NCI-H1417 treated with DMSO at 0.1 percent for 48 hours (cell line): Measurements from ENCODE around the gene TEX48.

Source experiments
- DNase-seq: peaks from one replicate; lab custom pipeline; 2025; lab: John Stamatoyannopoulos, UW

Gene TEX48

GRCh38 chr9:114666851-114667250 lies 15.1 kb downstream of the TEX48 start:
- DNase-seq, result no peak

GRCh38 chr9:114666401-114666800 lies 15.6 kb downstream of the TEX48 start:
- no peak for DNase-seq

DNA sequence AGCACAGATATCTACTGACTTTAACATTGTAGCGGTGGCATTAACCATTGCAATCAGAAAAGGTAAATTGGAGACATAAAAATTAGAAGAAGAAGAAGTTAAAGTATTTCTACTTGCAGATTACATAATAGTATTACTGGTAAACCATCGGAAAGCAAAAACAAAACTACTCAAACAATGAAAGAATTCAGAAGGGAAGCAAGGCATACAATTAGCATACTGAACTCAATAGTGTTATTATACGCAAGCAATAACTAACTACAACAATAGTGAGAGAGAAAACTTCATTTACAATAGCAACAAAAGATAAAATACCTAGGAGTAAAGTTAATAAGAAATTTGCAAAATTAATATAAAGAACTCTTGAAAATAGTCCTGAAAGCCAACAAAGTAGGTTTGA lies 17.8 kb downstream of the TEX48 start:
- DNase-seq, result no peak

DNA sequence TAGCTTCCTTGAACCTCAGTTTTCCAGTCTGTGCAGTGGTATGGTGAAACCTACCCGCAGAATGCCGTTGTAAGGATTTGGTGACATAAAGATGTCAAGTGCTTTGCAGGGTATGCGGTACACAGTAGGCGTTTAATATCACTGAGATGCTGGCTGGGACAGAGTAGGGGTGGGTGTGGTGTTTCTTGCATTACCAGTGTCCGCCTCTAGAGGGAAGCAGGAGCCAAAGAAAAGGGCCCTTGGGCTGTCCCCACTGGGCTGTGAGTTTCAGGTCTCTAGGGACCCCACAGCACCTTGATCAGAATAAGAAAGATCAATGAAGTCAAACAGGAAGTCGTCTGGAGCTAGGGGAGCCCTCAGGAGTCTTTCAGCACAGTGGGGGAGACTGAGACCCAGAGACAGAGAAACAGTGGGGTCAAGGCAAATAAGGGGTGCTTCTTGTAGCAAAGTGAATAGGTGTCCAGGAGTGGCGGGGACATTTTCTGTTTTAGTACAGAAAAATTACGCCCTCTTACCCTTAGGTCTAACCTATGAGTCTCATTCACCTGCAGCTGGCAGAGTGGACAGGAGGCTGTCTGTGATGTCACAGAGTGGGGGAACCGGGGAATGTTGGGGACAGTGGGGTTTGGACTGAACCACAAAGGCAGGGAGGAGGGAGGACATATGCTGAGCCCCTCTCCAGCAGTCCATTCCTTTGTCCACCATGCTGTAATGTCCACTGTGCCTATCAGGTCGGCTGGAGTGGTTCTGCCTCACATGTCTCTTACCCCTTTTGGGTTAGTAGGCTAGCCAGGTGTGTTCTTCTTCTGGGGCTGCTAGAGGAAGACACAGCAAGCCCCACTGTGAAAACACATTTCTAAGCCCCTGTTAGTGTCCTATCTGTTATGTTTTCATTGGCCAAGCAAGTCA lies 19.7 kb downstream of the TEX48 start:
- no peak for DNase-seq

DNA sequence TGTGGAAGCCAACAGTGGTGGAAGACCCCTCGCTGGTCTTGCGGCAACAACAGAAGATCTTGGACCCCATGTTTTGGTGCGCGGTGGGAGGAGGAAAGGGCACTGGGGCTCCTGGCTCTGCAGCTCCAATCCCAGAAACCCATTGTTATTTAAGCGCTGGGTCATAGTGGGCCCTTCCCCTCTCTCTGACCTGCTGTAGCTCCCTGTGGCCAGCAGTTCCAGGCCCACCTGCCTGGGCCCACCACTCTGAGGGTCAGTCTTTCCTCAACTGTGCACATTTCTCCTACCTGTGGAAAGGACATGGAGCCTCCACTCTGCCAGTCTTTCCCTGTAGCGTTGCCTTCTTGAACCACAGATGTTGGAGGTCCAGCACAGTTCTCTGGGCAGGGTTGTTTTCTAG lies 24.3 kb downstream of the TEX48 start, which contains the start of gene TEX53:
TSS of gene TEX53 (minus strand) at position 101 of the 400 bp plus-strand sequence. CDS start at position 70, 31 bp downstream.
- no peak for DNase-seq

DNA sequence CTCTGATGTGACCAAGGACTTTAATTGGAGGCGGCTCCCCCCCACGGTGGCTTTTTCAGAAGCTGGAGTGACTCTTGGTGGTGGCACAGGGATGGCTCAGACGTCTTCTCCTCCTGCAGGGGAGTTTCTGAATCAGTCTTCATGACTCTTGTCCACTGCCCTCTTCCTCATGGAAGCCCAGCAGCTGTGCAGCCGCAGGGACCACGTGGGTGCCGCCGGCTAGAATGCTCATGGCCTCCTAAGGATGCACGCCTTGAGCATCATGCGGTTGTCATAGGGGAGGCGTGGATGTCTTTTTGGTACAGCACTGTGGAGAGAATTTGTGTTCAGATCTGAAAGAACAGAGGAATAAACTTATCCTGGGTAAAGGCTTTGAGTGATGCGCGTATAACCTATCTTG lies 25.7 kb downstream of the TEX48 start:
- no peak for DNase-seq

DNA sequence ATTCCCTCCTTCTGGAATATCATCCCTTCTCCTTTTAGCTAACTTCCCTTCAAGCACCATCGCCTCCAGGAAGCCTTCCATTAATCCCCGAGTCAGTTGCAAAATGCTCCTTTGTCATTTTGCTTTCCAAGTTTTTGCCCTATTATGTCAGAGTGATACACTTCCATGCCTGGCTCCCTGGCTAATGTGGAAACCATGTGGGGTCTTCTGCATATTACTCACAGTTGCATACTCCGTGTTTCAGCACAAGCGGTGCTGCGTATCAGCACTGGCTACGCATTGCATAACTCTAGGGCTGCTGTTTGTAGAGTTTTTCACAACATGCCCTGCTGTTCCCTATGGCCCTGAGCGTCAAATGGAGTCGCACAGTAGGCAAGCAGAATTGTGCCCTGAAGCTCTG lies 26.3 kb downstream of the TEX48 start:
- DNase-seq, result no peak

DNA sequence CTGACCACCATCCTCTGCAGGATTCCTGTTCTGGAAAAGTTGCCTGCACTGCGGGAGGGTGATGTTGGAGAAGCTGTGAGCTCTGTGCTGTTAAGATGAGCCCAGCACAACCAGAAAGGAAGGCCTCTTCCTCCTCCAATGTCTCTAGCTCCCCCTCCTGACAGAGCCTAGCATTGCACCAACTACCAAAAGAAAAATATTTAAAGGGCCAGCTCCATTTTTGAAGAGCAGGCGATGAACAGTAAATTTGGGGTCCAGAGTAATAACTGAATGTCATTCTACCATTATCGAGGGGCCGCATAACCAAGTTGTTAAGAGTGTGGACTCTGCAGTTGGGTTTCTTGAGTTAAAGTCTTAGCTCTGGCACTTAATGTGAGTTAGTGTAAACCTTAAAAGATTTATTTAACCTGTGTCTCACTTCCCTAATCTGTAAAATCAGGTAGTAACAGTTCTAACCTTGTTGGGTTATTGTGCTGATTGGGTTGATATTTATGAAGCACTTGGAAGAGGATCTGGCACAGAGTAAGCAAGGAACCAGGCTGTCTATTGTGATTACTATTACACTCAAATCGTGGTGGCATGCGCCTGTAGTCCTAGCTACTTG lies 28.3 kb downstream of the TEX48 start:
- peak; percentile 32 for DNase-seq

GRCh38 chr9:114652776-114653555 lies 29.0 kb downstream of the TEX48 start:
- no peak for DNase-seq

DNA sequence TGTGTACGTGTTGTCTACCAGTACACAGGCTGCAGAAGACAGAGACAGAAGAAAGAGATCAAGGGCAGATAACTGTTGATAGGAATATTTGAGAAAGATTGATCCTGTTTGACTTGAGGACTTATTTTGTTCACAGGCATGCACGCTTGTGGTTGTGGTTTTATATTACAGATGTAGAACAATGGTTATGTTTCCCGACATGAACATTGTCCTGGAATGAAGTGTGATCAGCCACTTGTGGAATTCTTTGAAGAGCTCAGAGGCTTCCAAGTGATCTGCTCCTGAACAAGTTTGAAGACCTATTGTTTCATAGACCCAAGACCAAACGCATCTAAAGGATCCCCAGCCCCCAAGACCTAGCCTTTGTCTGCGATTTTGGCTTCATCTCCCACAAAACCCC lies 38.1 kb downstream of the TEX48 start:
- DNase-seq, result no peak

- no peak for DNase-seq
Observed at GRCh38 chr9:114643001-114643400, 39.0 kb downstream of the TEX48 start.

- no peak for DNase-seq
Observed at GRCh38 chr9:114641967-114642366, 40.0 kb downstream of the TEX48 start.

GRCh38 chr9:114638404-114638803 lies 43.6 kb downstream of the TEX48 start:
- DNase-seq, result no peak

- no peak for DNase-seq
Observed at GRCh38 chr9:114634387-114634786, 47.6 kb downstream of the TEX48 start.

GRCh38 chr9:114633438-114634089 lies 48.4 kb downstream of the TEX48 start:
- DNase-seq, result no peak

- DNase-seq, result no peak
Observed at GRCh38 chr9:114631166-114631565, 50.8 kb downstream of the TEX48 start.

GRCh38 chr9:114629563-114630090 lies 52.4 kb downstream of the TEX48 start:
- DNase-seq, result no peak

- no peak for DNase-seq
Observed at GRCh38 chr9:114627553-114627952, 54.4 kb downstream of the TEX48 start.

- no peak for DNase-seq
Observed at GRCh38 chr9:114626415-114627020, 55.5 kb downstream of the TEX48 start.

DNA sequence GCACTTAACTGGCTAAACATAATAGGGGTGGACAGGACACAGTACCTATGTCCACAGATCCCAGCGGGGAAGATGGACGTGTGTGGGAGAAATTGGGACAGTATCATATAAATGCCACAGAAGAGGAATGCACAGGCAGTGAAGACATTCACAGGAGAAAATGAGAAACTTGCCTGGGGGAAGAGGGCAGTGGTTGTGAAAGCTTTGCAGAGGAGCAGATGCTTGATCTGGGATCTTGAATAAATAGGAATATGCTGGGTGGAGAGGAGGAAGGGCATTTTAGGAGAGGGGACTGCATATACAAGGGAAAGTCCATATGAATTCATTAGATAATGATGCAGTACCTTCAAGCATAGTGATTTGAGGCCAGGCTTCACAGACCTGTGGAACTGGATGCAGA lies 57.3 kb downstream of the TEX48 start:
- DNase-seq, result no peak

DNA sequence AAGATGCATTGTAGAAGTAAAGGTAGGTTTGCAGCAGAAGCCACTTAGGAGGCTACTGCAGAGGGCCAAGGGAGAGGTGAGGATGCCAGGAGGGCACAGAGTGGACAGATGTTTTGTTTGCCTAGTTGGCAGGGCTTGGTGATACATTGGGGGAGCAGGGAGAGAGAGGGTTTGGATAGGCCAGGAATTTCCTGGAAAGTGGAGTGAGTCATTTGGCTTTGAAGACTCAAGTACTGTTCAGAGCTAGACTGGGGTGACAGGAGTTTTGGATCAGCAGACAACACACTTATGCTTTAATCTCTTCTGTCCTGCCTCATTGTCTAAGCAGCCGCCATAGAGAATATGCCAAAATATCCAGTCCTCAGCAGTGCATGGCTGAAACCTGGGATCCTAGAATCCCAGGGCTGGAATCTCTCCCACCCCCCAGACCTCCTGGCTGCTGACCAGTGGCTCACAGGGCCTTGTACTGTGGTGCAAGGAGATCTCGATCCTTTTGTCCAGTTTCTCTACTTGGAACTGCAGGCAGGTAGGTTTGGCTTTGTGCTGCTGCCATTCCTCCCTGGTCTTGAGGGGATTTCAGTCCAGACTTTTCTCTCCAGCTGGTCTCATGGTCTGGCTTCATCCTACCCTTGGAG lies 59.9 kb downstream of the TEX48 start:
- no peak for DNase-seq
